CD4-positive, alpha-beta T cell treated with Interleukin-15 for 4 hours (primary cell): Measurements from ENCODE around the gene TNNC1.

Source experiments
- DNase-seq: peaks from one replicate; pipeline ENCODE4 v3.0.0-alpha.2; 2020; ENCODE audit warnings: low spot score

Gene TNNC1

GRCh38 chr3:52453496-52454249 is at the start of gene TNNC1:
Gene TNNC1 (minus strand): TSS chr3:52454041. CDS start chr3:52454015, 26 bp downstream.
- no peak for DNase-seq

DNA sequence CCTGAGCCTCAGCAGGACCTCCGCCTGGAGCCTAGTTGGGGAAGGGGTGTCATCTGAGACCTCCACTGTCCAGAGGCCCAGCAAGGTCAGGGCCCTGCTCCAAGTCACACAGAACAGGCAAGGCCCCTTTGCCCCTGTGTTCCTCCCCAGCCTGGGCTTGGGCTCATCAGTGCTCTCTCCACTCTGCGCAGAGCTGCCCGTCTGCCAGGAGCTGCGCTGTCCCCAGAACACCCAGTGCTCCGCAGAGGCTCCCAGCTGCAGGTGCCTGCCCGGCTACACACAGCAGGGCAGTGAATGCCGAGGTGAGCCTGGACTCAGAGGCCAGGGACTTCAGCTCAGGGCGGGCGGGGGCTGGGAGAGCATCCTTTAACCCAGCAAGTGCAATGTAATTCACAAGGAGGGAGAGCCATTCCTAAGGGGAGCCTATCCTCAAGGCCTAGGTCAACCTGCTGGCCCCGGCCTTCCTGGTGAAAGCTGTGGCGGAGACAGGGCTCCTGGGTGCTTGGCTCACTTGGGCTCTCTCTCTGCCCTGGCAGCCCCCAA is 49.0 kb upstream of the TNNC1 start:
- DNase-seq, result no peak

- DNase-seq, result no peak
Observed at GRCh38 chr3:52502001-52502400, 48.2 kb upstream of the TNNC1 start.

GRCh38 chr3:52501046-52501445 is 47.2 kb upstream of the TNNC1 start:
- no peak for DNase-seq

- no peak for DNase-seq
Observed at GRCh38 chr3:52498137-52499054, 44.6 kb upstream of the TNNC1 start.

GRCh38 chr3:52495777-52496602 is 42.1 kb upstream of the TNNC1 start:
- DNase-seq, result no peak

DNA sequence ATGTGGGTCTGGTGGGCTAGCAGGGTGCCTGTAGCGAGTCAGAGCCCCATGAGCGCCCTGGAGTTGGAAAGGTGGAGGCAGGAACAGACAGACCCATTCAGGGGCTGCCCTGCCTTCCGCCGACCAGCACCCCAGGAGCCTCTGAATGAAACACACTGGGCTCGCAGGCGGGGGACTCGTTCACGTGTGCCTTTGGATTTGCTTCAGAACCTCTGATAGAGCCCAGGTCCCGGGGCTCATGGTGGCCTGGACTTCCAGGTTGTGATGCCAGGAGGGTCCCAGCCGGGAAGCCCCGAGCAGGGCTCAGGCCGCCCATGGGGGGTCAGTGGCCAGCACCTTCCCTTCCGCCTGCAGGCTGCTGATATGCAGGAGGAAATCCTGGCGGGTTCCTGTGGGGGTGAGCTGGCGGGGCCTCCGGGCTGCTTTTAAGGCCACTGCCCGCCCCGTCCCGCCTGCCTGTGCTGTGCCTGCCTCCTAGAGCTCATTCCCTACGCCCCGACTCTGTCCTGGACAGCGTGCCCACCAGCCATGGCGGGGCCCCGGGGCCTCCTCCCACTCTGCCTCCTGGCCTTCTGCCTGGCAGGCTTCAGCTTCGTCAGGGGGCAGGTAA is 41.1 kb upstream of the TNNC1 start, which contains the start of gene STAB1:
STAB1 (plus strand) TSS at position 453 of the 610 bp plus-strand sequence; CDS start at position 529, 76 bp downstream.
- no peak for DNase-seq

GRCh38 chr3:52494445-52494844 is 40.6 kb upstream of the TNNC1 start:
- DNase-seq, result no peak

DNA sequence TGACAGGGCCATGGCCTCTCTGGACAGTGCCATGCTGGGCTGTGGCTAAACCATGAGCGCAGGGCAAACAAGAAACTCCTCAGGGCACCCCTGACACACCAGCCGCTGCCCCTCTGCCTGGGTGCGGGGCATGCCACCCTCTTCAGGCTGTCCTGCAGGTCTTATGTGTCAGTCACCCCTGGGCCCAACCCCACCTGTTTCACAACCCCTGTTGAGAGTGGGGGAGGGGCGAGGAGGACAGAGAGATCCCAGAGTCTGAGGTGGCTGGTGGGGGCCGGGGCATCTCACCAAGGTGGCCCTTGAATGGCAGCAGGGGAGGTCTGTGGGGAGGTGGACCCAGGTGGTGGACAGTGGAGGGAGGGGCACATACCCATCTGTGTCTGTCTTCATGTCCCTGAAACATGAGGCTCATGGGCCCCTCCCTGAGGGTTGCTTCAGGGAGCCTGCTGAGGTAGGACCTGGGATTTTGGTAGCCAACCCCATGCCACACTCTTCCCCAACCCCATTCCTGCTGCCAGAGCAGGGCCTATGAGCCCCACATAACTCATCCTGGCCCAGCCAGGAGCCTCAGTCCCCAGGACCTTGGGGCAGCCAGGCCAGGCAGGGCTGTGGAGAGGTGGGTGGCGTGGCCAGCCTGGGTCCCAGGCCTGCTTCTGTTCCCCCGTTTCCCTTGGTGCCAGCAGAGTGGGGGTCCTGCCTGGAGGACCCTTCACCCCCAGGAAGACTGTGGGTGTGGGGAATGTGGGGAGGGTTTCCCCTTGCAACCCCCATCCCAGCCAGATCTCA is 39.6 kb upstream of the TNNC1 start:
- DNase-seq, result no peak

- no peak for DNase-seq
Observed at GRCh38 chr3:52492059-52492458, 38.2 kb upstream of the TNNC1 start.

DNA sequence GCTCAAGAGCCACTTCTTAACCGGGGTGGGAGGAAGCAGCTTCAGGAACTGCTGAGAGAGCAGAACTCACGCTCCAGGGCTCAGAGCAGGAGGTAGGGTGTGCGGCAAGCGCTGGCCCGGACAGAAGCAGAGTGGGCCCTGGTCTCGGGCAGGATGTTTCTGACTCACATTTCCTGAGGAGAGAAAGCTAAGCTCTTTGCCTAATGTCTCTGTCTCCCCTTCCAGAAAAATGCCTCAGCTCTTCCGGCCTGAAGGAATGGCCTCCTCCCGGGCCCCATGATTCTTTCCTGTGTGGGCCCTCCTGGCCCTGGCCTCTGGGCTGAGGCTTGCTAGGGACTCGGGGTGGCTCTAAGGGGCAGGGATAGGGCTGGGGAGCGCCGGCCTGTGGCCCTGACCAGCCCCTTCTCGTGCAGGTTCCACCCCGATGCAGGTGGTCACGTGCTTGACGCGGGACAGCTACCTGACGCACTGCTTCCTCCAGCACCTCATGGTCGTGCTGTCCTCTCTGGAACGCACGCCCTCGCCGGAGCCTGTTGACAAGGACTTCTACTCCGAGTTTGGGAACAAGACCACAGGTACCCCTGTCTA is 37.2 kb upstream of the TNNC1 start:
- DNase-seq, result no peak

DNA sequence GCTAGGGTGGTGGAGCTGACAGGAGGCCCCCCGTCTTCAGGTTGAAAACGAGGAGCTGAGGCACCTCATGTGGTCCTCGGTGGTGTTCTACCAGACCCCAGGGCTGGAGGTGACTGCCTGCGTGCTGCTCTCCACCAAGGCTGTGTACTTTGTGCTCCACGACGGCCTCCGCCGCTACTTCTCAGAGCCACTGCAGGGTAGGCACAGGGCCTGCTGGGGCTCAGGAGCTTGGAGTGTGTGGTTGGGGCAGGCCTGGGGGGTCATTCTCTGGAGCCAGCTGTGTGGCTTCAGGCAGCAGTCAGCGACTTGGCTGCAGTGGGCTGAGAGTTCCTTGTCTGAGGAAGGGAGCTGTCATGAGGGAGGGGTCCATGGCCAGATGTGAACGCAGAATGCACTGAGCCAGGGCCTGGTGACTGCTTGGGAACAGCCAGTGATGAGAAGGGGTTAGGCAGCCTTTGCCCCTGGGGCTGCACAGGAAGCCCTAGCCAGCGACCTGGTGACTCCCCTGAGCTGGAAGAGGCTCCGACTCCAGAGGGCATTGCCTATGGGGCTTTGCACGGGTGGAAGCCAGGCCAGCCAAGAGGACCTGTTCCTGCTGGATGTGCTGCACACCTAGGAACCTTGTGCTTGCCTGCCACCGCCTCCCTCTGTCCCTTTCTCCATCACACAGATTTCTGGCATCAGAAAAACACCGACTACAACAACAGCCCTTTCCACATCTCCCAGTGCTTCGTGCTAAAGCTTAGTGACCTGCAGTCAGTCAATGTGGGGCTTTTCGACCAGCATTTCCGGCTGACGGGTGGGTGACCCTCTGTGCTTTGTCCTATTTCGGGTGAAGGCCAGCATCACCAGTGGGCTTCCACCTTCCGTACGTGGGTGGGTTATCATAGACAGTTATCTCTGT is 36.4 kb upstream of the TNNC1 start:
- DNase-seq, result no peak

- no peak for DNase-seq
Observed at GRCh38 chr3:52489453-52489852, 35.6 kb upstream of the TNNC1 start.

DNA sequence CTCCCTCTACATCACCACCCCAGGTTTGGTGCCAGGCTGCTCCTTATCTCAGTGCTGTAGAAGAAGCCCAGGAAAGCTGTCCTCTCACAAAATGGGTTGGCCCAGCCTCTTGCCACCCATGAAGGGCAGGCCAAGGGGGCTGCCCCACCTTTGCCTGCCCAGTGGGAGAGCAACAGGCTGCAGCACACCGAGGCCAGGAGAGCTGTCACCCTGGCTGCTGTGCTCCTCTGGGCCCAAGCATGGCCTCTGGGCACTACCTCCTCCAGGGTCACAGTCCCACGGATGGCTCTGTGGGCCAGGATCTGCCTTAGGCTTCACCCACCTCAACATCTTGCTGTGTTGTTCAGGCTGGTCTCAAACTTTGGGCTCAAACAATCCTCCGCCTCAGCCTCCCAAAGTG is 34.9 kb upstream of the TNNC1 start:
- DNase-seq, result no peak

DNA sequence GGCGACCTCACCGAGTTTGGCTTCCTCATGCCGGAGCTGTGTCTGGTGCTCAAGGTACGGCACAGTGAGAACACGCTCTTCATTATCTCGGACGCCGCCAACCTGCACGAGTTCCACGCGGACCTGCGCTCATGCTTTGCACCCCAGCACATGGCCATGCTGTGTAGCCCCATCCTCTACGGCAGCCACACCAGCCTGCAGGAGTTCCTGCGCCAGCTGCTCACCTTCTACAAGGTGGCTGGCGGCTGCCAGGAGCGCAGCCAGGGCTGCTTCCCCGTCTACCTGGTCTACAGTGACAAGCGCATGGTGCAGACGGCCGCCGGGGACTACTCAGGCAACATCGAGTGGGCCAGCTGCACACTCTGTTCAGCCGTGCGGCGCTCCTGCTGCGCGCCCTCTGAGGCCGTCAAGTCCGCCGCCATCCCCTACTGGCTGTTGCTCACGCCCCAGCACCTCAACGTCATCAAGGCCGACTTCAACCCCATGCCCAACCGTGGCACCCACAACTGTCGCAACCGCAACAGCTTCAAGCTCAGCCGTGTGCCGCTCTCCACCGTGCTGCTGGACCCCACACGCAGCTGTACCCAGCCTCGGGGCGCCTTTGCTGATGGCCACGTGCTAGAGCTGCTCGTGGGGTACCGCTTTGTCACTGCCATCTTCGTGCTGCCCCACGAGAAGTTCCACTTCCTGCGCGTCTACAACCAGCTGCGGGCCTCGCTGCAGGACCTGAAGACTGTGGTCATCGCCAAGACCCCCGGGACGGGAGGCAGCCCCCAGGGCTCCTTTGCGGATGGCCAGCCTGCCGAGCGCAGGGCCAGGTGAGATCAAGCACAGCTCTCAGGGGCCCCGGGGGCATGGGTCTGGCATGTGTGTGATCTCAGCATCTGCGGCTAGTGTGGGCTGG is 34.2 kb upstream of the TNNC1 start:
- no peak for DNase-seq

- DNase-seq, result no peak
Observed at GRCh38 chr3:52487050-52487787, 33.4 kb upstream of the TNNC1 start.
